ENCODE results near the gene BNIPL. TPM values are rescaled to one million over a fixed set of nuclear protein-coding genes. Genes with fewer than 3 reads are reported as not detected.
A peak's percentile ranks its signal among the peaks of the same experiment; 100 is the strongest.

Gene BNIPL
- polyA plus RNA-seq, 2 donors = 111 to 159 TPM

- WGBS, 2 donors = 0 to 1% methylated on average over 68 to 69 of the region's 69 CpGs
- H3K4me3 ChIP-seq (ENCODE audit: low read depth in 1 of 2, low read length in 2 of 2) = peak within 1 kb of the TSS; percentile 84 to 88
- H3K4me1 ChIP-seq (ENCODE audit: control insufficient read depth in 2 of 2, insufficient read depth in 2 of 2, low read length in 1 of 2) = peaks cover 0 to 5% of the 10 kb centered on the region in 2 donors
- H3K36me3 ChIP-seq (ENCODE audit: control insufficient read depth in 2 of 2, insufficient read depth in 2 of 2, low read length in 1 of 2) = peaks cover 0 to 2% of the 10 kb centered on the region in 2 donors
- H3K9me3 ChIP-seq (ENCODE audit: control insufficient read depth in 2 of 2, insufficient read depth in 1 of 2, low read depth in 1 of 2, low read length in 1 of 2) = no peaks in the 10 kb centered on the region
- no peaks in the 10 kb centered on the region for H3K27me3 ChIP-seq (ENCODE audit: control insufficient read depth in 1 of 2, insufficient read depth in 2 of 2, low read length in 2 of 2)
- peak within 1 kb of the TSS; percentile 95 for H3K27ac ChIP-seq (ENCODE audit: low read depth in 2 of 2, low read length in 1 of 2)
Measured at GRCh38 chr1:151008244-151009205, 27.9 kb upstream of the BNIPL start, which contains the start of gene PRUNE1. Gene PRUNE1, plus strand, starts transcription at chr1:151008449. Its CDS starts 184 bp downstream, at chr1:151008633.

- Histone ChIP-seq H3K27ac (ENCODE audit: low read depth in 2 of 2, low read length in 1 of 2) (peak overlapping the region; percentile 86 to 89), H3K4me3 (ENCODE audit: low read depth in 1 of 2, low read length in 2 of 2) (peak overlapping the region; percentile 84 to 88), H3K4me1 (ENCODE audit: control insufficient read depth in 2 of 2, insufficient read depth in 2 of 2, low read length in 1 of 2) (peaks cover 0 to 5% of the 10 kb centered on the region in 2 donors), H3K9me3 (ENCODE audit: control insufficient read depth in 2 of 2, insufficient read depth in 1 of 2, low read depth in 1 of 2, low read length in 1 of 2) (no peaks in the 10 kb centered on the region), H3K36me3 (ENCODE audit: control insufficient read depth in 2 of 2, insufficient read depth in 2 of 2, low read length in 1 of 2) (peaks cover 0 to 4% of the 10 kb centered on the region in 2 donors), H3K27me3 (ENCODE audit: control insufficient read depth in 1 of 2, insufficient read depth in 2 of 2, low read length in 2 of 2) (no peaks in the 10 kb centered on the region)
- WGBS, 2 donors = 41 to 42% methylated on average over 3 of the region's 3 CpGs
Measured at GRCh38 chr1:151009206-151009587, 27.2 kb upstream of the BNIPL start.

- Histone ChIP-seq H3K27ac (ENCODE audit: low read depth in 2 of 2, low read length in 1 of 2) (no peak overlapping the region), H3K36me3 (ENCODE audit: control insufficient read depth in 2 of 2, insufficient read depth in 2 of 2, low read length in 1 of 2) (peaks cover 0 to 4% of the 10 kb centered on the region in 2 donors), H3K9me3 (ENCODE audit: control insufficient read depth in 2 of 2, insufficient read depth in 1 of 2, low read depth in 1 of 2, low read length in 1 of 2) (no peaks in the 10 kb centered on the region), H3K27me3 (ENCODE audit: control insufficient read depth in 1 of 2, insufficient read depth in 2 of 2, low read length in 2 of 2) (no peaks in the 10 kb centered on the region), H3K4me3 (ENCODE audit: low read depth in 1 of 2, low read length in 2 of 2) (no peak overlapping the region), H3K4me1 (ENCODE audit: control insufficient read depth in 2 of 2, insufficient read depth in 2 of 2, low read length in 1 of 2) (peaks cover 0 to 3% of the 10 kb centered on the region in 2 donors)
- WGBS, 2 donors = 95 to 99% methylated on average over 8 of the region's 8 CpGs
Measured at GRCh38 chr1:151009674-151010345, 26.6 kb upstream of the BNIPL start.

GRCh38 chr1:151010346-151010726, 26.1 kb upstream of the BNIPL start:
- peaks cover 0 to 4% of the 10 kb centered on the region in 2 donors for H3K36me3 ChIP-seq (ENCODE audit: control insufficient read depth in 2 of 2, insufficient read depth in 2 of 2, low read length in 1 of 2)
- no peak overlapping the region for H3K27ac ChIP-seq (ENCODE audit: low read depth in 2 of 2, low read length in 1 of 2)
- no peaks in the 10 kb centered on the region for H3K9me3 ChIP-seq (ENCODE audit: control insufficient read depth in 2 of 2, insufficient read depth in 1 of 2, low read depth in 1 of 2, low read length in 1 of 2)
- H3K27me3 ChIP-seq (ENCODE audit: control insufficient read depth in 1 of 2, insufficient read depth in 2 of 2, low read length in 2 of 2) = no peaks in the 10 kb centered on the region
- H3K4me1 ChIP-seq (ENCODE audit: control insufficient read depth in 2 of 2, insufficient read depth in 2 of 2, low read length in 1 of 2) = peaks cover 0 to 3% of the 10 kb centered on the region in 2 donors
- 89% methylated on average over 3 of the region's 3 CpGs for WGBS, 2 donors
- no peak overlapping the region for H3K4me3 ChIP-seq (ENCODE audit: low read depth in 1 of 2, low read length in 2 of 2)

- Histone ChIP-seq H3K27ac (ENCODE audit: low read depth in 2 of 2, low read length in 1 of 2) (no peak overlapping the region), H3K4me1 (ENCODE audit: control insufficient read depth in 2 of 2, insufficient read depth in 2 of 2, low read length in 1 of 2) (peaks cover 0 to 3% of the 10 kb centered on the region in 2 donors), H3K36me3 (ENCODE audit: control insufficient read depth in 2 of 2, insufficient read depth in 2 of 2, low read length in 1 of 2) (peaks cover 0 to 4% of the 10 kb centered on the region in 2 donors), H3K9me3 (ENCODE audit: control insufficient read depth in 2 of 2, insufficient read depth in 1 of 2, low read depth in 1 of 2, low read length in 1 of 2) (no peaks in the 10 kb centered on the region), H3K4me3 (ENCODE audit: low read depth in 1 of 2, low read length in 2 of 2) (no peak overlapping the region), H3K27me3 (ENCODE audit: control insufficient read depth in 1 of 2, insufficient read depth in 2 of 2, low read length in 2 of 2) (no peaks in the 10 kb centered on the region)
- 60 to 63% methylated on average over 4 of the region's 4 CpGs for WGBS, 2 donors
Measured at GRCh38 chr1:151011154-151011850, 25.1 kb upstream of the BNIPL start.

GRCh38 chr1:151012684-151013471, 23.5 kb upstream of the BNIPL start:
- H3K36me3 ChIP-seq (ENCODE audit: control insufficient read depth in 2 of 2, insufficient read depth in 2 of 2, low read length in 1 of 2) = peaks cover 0 to 4% of the 10 kb centered on the region in 2 donors
- H3K4me3 ChIP-seq (ENCODE audit: low read depth in 1 of 2, low read length in 2 of 2) = no peak overlapping the region
- no peak overlapping the region for H3K27ac ChIP-seq (ENCODE audit: low read depth in 2 of 2, low read length in 1 of 2)
- no peaks in the 10 kb centered on the region for H3K4me1 ChIP-seq (ENCODE audit: control insufficient read depth in 2 of 2, insufficient read depth in 2 of 2, low read length in 1 of 2)
- H3K27me3 ChIP-seq (ENCODE audit: control insufficient read depth in 1 of 2, insufficient read depth in 2 of 2, low read length in 2 of 2) = no peaks in the 10 kb centered on the region
- H3K9me3 ChIP-seq (ENCODE audit: control insufficient read depth in 2 of 2, insufficient read depth in 1 of 2, low read depth in 1 of 2, low read length in 1 of 2) = no peaks in the 10 kb centered on the region
- WGBS, 2 donors = 82 to 93% methylated on average over 14 of the region's 14 CpGs

- H3K9me3 ChIP-seq (ENCODE audit: control insufficient read depth in 2 of 2, insufficient read depth in 1 of 2, low read depth in 1 of 2, low read length in 1 of 2) = no peaks in the 10 kb centered on the region
- WGBS, 2 donors = 48 to 80% methylated on average over 2 of the region's 2 CpGs
- no peaks in the 10 kb centered on the region for H3K27me3 ChIP-seq (ENCODE audit: control insufficient read depth in 1 of 2, insufficient read depth in 2 of 2, low read length in 2 of 2)
- H3K4me3 ChIP-seq (ENCODE audit: low read depth in 1 of 2, low read length in 2 of 2) = no peak overlapping the region
- H3K4me1 ChIP-seq (ENCODE audit: control insufficient read depth in 2 of 2, insufficient read depth in 2 of 2, low read length in 1 of 2) = no peaks in the 10 kb centered on the region
- peaks cover 0 to 4% of the 10 kb centered on the region in 2 donors for H3K36me3 ChIP-seq (ENCODE audit: control insufficient read depth in 2 of 2, insufficient read depth in 2 of 2, low read length in 1 of 2)
- no peak overlapping the region for H3K27ac ChIP-seq (ENCODE audit: low read depth in 2 of 2, low read length in 1 of 2)
Measured at GRCh38 chr1:151013518-151013917, 22.9 kb upstream of the BNIPL start.

- no peak overlapping the region for H3K4me3 ChIP-seq (ENCODE audit: low read depth in 1 of 2, low read length in 2 of 2)
- peak overlapping the region in 1 of 2 donors; percentile 2 for H3K27ac ChIP-seq (ENCODE audit: low read depth in 2 of 2, low read length in 1 of 2)
- no peaks in the 10 kb centered on the region for H3K27me3 ChIP-seq (ENCODE audit: control insufficient read depth in 1 of 2, insufficient read depth in 2 of 2, low read length in 2 of 2)
- WGBS, 2 donors = 25 to 28% methylated on average over 6 of the region's 6 CpGs
- no peaks in the 10 kb centered on the region for H3K9me3 ChIP-seq (ENCODE audit: control insufficient read depth in 2 of 2, insufficient read depth in 1 of 2, low read depth in 1 of 2, low read length in 1 of 2)
- H3K36me3 ChIP-seq (ENCODE audit: control insufficient read depth in 2 of 2, insufficient read depth in 2 of 2, low read length in 1 of 2) = peaks cover 0 to 9% of the 10 kb centered on the region in 2 donors
- no peaks in the 10 kb centered on the region for H3K4me1 ChIP-seq (ENCODE audit: control insufficient read depth in 2 of 2, insufficient read depth in 2 of 2, low read length in 1 of 2)
Measured at GRCh38 chr1:151024540-151025146, 11.7 kb upstream of the BNIPL start.
